Body of pancreas (tissue), 4 donors: Measurements from ENCODE around the gene CWH43.

ENCODE experiments used
- POLR2A ChIP-seq, 3 donors: fragments of 450-650 bp; IDR thresholded peaks; one replicate each; pipeline ENCODE4 v1.6.1; 2016; ENCODE audit warnings: antibody characterized with exemption in 3 of 3, mild to moderate bottlenecking in 2 of 3
- TF ChIP-seq, protein P1 (sequence below), 7 experiments: fragments of 450-650 bp in 4 of 7; fragments of 200-600 bp in 3 of 7; sonication (generic) in 3 of 7; IDR thresholded peaks; one replicate each; pipeline ENCODE4 v1.5.1; 2016 to 2019; ENCODE audit warnings: antibody characterized with exemption in 7 of 7

DNA sequence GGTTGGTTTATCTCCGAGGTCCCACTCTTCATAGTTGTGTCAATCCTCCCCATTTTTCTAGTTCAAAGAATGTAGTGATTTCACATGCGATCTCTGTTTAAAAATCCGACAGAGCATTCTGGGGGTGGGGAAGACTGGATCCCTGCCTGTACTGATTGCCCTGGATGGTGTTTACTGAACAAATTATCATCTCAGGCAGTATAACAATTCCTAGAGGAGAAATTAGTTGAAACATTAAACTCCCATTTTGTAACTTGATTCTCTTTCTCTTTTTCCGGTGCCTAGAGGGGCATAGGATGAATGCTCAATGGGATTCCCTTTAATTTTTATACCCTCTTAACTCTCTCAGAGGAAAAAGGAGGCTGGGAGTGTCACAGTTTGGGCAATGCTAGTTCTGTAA lies 10.0 kb upstream of the CWH43 start:
- TF ChIP-seq, protein P1, sequence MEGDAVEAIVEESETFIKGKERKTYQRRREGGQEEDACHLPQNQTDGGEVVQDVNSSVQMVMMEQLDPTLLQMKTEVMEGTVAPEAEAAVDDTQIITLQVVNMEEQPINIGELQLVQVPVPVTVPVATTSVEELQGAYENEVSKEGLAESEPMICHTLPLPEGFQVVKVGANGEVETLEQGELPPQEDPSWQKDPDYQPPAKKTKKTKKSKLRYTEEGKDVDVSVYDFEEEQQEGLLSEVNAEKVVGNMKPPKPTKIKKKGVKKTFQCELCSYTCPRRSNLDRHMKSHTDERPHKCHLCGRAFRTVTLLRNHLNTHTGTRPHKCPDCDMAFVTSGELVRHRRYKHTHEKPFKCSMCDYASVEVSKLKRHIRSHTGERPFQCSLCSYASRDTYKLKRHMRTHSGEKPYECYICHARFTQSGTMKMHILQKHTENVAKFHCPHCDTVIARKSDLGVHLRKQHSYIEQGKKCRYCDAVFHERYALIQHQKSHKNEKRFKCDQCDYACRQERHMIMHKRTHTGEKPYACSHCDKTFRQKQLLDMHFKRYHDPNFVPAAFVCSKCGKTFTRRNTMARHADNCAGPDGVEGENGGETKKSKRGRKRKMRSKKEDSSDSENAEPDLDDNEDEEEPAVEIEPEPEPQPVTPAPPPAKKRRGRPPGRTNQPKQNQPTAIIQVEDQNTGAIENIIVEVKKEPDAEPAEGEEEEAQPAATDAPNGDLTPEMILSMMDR (IDR thresholded peaks at IDR 0.05) = no peak
- no peak for TF ChIP-seq POLR2A (IDR thresholded peaks at IDR 0.05)
